NOMO-1 treated with dmso at 0.1 percent for 144 hours (cell line): ENCODE measurements around the gene NDC1.
"Not testable (repeated sequence)": the region's sequence is repeated elsewhere in the genome, so short reads cannot be mapped to it uniquely, and the experiment has no call there.

Experiments used
- DNase-seq: peaks from one replicate; lab custom pipeline; 2025; ENCODE audit not compliant: unreplicated experiment; lab: John Stamatoyannopoulos, UW

Gene NDC1

DNA sequence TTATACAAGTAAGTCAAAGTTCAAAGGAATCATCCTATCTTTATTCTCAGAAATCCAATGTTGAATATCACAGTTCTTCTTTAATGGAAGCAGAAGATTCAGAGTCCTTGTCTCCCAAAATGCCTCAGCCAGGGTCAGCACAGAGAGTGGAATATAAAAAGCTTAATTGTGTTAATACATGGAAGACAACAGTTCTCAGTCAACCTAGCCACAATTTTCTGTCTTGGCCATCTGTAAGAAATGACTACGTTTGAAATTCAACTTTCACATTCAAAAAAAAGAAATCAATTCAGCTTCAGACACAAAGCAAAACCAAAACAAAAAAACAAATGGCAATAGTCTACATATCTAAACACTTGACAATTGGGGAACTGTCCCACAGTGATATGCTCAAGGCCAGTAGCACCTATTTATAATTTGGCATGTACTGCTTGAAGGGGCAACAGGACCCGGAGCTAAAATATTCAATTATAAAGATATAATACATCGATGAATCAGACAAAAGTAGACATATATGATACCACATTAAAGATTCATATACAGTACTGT is 71.8 kb downstream of the NDC1 start:
- DNase-seq, result no peak

DNA sequence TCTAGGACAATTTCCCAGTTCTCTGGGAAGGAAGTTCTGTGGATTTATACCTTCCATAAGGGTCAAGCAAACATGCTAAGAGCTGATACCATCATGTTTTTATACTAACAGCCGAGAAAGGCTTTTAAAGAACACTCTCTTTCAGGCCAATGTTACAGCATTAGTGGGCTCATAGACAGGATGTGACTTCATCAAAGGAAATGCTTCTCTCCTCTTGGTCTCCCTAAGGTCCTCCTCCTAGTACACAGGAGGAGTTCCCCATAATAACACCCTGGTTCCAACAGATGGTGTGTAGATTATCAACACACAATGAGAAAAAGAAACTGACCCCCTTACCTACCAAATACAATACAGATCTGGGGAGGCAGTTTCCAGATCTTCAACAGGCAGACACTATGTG is 72.4 kb downstream of the NDC1 start:
- DNase-seq, result no peak

DNA sequence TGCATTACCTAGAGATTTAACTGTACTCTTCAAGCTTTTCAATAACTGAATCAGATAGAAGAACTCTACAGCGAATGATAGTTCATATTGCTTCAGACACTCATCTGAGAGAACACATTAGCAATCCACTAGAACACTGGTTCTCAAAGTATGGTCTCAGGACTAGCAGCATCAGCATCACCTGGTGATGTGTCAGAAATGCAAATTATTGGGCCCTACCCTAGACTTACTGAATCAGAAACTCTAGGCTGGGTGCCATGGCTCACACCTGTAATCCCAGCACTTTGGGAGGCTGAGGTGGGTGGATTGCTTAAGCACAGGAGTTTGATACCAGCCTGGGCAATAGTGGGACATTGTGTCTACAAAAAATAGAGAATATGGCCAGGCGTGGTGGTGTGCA is 74.2 kb downstream of the NDC1 start:
- DNase-seq, result no peak

DNA sequence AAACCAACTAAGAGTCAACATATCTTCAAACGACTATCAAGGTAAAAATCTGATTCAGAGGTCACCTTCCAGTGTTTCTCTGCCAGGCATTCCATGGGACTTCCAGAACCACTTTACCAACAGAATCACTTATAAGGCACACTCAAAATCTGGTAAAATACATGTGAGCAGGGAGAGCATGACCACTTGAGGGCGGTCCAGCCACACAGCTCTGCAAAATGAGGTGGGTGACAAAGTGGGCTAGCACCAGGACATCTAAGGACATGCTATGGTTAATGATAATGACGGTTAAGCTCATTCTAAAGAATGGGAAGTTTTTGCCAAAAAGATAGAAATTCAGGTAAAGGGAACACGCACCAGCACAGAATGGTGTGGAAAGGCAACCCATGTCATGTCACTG is 74.6 kb downstream of the NDC1 start:
- DNase-seq, result no peak

DNA sequence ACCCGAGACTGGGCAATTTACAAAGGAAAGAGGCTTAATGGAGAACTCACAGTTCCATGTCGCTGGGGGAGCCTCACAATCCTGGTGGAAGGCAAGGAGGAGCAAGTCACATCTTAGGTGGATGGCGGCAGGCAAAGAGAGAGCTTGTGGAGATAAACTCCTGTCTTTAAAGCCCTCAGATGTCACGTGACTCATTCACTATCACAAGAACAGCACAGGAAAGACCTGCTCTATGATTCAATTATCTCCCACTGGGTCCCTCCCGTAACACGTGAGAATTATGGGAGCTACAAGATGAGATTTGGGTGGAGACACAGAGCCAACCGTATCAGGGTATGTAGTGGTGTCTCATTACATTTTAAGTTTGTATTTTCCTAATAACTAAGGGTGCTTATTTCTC is 77.6 kb downstream of the NDC1 start:
- not testable (repeated sequence) for DNase-seq

DNA sequence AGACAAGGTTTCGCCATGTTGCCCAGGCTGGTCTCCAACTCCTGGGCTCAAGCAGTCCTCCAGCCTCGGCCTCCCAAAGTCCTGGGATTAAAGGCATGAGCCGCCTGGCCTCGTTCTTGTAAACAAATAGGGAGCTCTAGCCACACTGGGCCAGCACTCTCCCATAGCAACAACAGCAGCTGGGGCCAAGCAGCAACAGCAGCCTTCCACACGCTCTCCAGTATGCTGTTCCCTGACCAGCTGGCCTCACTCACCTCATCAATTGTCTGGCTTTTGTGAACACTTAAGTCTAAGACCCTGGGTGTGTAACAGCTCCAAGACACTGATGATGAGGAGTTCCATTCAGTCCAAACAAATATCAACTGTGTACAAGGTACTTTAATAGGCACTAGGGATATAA is 82.2 kb downstream of the NDC1 start:
- no peak for DNase-seq

DNA sequence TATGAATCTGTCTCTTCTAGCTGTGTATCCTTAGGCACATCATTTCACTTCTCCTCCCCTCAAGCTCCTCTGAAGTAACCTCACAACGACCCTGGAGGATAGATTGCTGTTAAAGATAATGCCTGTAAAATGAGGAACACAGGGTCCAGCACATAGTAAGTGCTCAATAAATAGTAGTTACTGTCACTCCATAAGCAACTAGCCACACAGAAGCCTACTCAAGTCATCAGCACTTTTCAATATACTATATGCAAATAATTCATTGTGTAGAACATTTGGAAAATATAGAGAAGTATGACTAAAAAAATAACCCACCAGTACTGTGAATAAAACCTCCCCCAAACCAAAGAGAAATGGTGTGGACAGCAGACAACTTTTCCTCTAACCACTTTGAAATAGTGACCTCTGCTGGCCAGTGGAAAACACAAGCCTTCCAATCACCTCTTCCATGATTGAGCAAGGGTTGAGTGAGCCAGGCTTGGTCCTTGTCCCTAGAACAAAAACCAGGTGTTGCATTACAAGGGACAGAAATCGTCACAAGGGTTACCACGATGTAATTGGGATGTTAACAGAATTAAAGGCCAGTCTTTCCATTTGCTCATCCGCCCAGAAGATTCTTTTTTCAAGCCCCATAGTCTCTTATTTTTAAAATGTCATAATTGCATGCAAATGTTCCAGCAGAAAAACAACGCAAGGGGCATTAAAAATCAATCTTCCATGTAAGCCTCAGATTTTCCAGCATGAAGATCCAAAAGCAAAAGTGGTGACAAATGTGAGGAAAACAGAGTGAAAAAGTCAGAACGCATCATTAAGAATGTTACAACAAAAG is 83.4 kb downstream of the NDC1 start:
- no peak for DNase-seq

DNA sequence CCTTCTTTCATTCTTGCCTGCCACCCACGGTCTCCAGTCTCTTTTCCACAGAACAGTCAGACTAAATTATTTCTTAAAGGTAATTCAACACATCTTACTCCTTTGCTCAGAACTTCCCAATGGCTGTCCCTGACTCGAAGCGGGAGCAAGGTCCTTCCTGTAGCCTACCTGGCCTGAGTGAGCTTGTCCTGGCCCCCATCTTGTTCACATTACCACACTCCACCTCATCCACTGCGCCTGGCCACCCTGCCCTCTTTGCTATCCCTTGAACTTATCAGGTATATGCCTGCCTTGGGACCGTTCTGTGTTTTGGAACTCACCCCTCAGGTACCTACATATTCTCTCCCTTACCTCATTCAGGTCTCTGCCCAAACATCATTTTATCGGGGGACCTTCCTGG is 85.8 kb downstream of the NDC1 start:
- DNase-seq, result no peak

DNA sequence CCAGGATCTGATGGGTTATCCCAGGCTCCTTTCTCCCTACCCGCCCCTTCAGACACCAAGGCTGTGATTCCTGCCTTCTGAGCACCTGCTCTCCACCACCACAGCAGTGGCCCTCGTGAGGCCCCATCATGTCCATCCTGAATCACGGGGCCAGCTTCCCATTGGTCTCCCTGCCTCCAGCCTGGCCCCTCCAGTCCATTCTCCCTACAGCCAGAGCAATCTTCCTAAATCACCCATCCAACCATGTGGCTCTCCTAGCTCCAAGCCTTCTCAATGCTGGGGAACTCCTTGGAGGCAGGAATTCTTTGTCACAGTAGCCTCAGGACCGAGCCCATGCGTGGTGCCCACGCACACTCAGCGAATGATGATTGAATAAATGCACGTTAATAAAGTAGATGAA is 90.3 kb downstream of the NDC1 start:
- no peak for DNase-seq

DNA sequence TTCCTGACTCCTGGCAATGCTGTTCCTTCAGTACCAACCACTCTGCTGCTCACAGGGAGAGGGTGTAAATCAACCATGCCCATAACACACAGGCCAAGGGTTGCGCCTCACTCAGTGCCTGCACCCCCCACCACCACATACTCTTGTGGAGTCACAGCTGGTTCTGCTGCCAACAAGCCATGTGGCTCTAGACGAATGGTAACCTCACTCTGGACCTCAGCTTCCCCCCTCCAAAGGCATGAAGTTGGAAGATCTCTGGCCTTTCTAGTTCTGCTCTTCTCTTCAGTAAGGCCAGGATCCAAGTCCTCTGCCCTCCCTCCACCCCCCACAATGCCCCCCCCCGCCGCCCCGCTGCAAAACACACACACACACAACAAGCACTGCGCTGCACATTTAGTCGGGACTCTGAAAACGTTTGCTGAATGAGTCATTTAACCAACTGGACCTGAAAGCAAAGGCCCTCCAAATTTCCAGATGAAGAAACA is 97.4 kb downstream of the NDC1 start:
- no peak for DNase-seq

DNA sequence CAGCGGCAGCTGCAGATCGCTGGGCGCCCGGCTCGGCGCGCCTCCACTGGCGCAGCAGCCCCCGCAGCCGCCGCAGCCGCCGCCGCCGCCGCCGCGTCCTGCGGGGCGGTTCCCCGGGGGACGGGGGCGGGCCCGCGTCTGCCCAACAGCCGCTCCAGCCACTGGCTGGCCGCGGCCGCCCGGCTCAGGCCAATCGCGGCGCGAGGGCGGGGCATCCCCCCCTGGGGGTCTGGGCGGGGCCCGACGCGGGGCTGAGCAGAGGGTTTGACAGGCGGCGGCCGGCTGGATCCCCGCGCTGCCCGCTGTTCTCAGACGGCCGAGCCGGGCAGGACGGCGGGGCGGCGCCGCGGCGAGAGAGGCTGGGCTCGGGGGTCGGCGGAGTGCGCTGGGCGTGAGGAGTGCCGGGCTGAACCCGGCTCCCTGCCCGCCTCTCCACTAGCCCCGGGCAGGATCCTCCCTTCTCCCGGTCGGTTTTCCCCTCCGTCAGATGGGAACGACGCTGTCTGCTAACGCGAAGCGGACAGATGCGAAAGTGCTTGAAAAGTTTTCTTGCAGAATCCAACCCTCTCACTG is 98.9 kb downstream of the NDC1 start, which contains the start of gene GLIS1:
Gene GLIS1 (minus strand): TSS at position 56 of the 573 bp plus-strand sequence. CDS start 1,100 bp downstream, outside the sequence.
- DNase-seq, result peak; percentile 50

DNA sequence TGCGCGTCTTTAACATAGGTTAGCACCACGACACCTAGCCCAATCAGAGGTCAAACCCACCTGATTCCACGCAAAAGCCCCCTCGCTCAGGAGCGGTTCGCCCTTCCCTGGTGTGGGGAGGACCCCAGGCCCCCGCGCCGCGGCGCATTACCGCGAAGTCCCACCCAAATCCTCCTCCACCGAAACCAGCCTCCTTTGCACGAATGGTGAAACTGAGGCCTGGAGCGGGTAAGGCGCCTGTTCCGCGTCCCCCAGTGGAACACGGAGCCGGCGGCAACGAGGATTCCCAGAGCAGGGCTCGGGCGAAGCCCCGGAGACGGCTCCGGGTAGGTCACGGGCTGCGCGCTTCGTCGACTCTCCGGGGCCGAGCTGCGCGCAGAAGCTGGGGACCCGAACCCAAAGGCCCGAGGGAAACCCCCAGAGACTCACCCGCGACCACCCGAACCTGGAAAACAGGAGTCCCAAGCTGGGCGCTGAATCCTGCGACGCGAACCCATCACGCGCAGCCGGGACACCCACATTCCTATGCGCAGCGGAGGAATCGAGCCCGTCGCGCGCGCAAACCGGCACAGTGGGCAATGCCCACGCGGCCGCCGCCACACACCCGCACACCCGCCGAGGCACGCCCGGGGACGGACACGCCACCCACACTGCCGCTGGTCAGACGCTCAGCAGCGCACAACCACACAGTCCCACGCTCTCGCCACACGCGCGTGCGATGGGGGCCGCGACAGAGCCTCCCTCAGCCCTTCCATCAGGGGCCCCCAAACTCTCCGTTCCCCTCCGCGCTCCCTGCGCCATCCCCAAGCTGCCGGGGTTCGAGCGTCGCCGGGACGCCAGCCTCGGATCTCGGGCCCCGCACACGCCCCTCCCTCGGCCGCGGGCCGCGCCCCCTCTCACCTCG is 99.6 kb downstream of the NDC1 start:
- no peak for DNase-seq

DNA sequence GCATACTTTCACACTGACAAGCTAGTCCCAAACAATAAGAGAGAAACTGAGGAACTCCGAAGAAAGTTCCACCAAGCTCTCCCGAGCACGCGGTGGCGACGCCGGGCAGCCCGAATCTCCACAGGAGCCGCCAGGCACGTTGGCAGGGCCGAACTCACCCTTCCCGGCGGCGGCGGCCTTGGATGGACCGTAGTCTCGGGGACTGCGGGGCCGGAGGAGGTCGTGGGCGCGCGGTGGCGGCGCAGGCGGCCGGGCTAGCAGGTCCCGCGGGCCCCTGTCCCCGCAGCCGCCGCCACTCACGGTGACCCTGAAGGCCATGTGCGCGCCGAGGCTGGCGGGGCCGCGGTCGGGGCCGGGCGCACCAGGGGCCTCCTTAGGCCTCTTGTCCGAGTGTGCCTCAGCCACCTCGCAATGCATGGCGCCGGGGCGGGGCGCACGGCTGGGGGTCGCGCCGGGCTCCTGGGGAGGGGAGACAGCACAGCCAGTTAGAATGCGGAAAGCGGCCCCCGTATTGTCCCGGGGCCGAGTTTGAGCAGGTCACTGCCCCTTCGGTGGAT is 100.4 kb downstream of the NDC1 start:
- DNase-seq, result no peak

DNA sequence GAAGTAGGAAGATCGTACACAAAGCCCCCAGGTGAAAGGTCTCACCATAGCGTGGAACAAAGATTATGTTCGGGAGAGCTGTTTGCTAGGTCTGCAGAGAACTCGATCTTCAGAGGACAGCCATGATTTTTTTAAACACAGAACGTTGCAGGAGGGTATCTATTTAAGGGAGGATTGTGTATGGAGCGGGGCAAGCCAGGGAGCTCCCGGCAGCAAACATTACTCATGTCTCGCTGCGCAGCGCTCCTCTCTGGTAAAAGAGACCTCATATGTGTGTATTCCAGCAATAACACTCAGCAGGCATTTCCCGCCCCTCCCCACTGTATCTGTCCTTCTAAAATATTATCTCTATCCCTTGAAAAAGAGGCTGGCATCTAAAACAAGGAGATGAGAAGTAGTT is 101.8 kb downstream of the NDC1 start:
- no peak for DNase-seq

DNA sequence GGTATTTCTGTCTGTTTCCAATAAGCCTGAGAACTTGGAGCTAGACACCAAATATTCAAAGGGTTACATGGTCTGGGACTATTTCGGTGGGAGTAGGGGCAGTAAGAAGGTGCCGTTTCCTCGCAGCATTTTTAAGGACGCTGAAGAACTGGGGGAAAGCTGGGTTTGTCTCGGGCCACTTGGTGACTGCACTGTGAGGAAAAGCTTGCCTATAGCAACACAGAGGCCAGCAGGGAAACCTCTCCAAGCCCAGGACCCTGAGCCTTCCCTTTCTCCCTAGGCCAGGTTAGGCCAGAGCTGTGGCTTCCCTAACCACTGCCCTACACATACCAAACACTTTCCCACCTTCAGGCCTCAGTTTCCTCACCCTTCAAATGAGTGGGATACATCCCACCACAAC is 102.4 kb downstream of the NDC1 start:
- DNase-seq, result no peak

DNA sequence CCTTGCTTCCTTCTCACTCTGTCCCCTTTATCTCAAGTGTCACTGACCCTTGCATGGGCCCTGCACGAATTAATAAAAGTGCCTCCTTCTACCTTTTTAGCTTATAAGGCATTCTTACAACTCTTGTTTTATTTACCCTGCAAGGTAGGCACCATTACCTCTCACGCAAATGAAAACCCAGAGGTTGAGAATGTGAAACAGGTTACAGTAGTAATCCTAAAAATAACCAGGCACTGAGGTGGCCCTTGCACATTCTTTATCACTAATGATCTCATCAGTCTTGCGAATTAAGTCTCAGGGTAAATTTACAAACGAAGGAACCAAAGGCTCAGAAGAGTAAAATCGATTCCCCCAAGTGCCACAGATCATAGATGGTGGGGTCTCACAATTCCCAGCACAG is 102.8 kb downstream of the NDC1 start:
- DNase-seq, result no peak

DNA sequence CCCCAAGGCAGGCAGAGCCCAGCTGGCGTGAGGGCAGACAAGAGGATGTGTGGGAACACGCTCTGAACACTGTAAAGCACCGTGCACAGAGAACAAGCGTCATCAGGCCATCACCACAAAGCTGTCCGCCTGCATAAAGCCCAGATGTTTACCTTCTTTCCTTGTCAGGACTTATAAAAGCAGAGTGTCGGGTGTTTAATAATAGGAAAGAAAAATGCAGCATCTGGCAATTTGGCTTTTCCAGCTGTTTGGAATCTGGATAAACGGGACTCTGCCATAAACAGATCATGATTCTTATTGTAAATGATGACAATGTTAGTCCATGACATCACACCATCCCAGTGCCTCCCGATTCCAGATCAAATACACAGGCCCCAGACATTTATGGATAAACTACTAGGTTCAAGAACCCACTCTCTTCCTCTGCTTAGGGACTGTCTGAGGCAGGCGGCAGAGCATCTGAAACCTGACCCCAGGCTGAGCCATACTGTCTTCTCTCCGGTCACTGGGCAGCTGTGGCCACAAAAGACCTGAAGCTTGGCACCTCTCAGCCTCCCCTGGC is 103.4 kb downstream of the NDC1 start:
- no peak for DNase-seq

DNA sequence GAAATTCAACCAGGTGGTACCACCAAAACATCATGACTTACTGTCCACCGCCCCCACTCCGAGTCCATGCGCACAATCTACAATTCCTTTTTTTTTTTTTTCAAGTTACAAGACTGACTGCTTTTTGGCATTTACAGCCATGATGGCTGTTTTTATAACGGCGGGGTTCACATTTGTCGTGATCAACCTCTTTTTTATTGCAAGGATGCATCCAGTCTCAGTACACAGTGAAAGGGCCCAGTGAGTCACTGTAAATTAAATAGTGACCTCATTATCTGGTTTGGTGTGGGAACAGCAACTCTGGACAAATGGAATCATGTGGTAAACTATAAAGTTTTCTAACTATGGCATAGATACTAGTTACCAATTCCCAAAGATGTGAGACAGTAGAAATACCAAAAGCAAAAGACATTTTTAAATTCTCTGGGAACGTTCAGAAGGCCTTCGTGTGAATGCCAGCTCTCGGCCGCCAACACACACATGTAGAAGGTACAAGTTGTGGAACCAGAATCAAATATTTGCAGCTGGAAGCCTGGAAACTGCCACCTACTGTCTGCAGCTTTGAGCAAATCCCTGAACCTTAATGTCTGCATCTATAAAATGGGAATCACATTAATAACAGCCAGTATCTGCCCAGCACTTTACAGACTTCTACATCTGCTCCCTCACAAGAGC is 104.0 kb downstream of the NDC1 start:
- no peak for DNase-seq

DNA sequence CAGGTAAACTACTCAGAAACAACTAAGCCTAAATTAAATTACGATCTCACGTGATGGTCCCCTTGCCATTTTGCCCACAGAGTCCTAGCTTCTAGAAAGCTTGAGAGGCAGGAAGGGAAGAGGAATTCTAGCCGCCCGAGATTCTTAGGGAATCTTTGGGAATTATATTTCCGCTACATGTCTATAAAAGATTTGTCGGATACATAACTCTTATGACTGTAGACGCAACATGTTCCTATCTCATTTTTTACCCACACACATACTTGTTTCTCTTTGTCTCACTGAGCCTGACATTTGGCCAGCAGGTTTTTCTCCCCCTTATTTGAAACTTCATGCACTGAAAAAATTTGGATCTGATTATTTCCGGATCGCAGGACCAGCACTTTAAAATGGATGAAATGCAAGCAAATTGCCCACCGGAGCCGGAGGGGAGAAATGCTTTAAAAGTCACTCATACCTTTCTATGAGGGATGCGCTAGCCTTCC is 104.6 kb downstream of the NDC1 start:
- DNase-seq, result no peak

DNA sequence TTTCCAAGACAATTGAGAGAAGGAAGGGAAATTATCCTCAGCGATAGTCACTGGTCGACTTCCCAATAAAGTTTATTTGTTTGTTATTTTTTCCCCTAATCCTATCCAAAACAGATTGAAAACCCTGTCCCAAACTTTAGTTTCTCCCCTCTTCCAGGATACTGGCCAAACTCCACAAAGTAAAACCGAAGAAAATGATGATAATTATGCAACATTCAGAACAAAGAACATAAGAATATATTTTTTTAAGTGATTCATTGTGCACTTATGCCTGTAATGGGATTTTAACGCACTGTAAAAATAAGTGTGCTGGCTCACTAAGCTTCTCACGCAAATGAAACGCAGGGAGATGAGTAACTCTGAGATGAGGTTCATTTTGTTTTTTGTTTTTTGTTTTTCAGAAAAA is 105.2 kb downstream of the NDC1 start:
- DNase-seq, result no peak
